ENCODE measurements around the gene ANKRD10.

Gene ANKRD10

DNA sequence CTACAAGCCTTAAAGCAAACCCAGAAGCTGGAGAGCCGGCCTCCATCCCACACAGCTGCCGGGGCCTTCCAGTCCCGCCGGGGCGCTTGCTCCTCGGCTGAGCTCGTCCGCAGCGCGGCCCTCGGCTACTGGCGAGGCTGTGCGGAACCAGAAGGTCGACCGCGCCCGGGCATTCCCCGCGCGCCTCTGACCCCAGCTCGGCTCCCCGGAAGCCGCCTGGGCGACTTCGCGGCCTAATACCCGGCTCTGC is 863 bp downstream of the ANKRD10 start:
- Histone ChIP-seq H3K4me1 (ENCODE audit: control insufficient read depth, insufficient read depth, low read length) (peaks cover 37% of the 10 kb centered on the region), H3K27me3 (ENCODE audit: control insufficient read depth in 1 of 2, insufficient read depth in 2 of 2, low read length in 2 of 2) (no peaks in the 10 kb centered on the region), H3K36me3 (ENCODE audit: control insufficient read depth in 2 of 2, insufficient read depth in 2 of 2, low read length in 2 of 2) (peaks cover 0 to 6% of the 10 kb centered on the region in 2 donors), H3K9me3 (ENCODE audit: control insufficient read depth in 2 of 2, low read length in 2 of 2) (no peaks in the 10 kb centered on the region), H3K9ac (ENCODE audit: low read length in 2 of 2) (peak overlapping the region; percentile 42 to 91), H3K27ac (ENCODE audit: low read length) (peak overlapping the region; percentile 98), H3K4me3 (ENCODE audit: low read length in 2 of 2) (peak overlapping the region; percentile 80 to 96)

- peaks cover 0 to 6% of the 10 kb centered on the region in 2 donors for H3K36me3 ChIP-seq (ENCODE audit: control insufficient read depth in 2 of 2, insufficient read depth in 2 of 2, low read length in 2 of 2)
- peaks cover 37% of the 10 kb centered on the region for H3K4me1 ChIP-seq (ENCODE audit: control insufficient read depth, insufficient read depth, low read length)
Observed at GRCh38 chr13:110913322-110914080, 1.4 kb downstream of the ANKRD10 start.

DNA sequence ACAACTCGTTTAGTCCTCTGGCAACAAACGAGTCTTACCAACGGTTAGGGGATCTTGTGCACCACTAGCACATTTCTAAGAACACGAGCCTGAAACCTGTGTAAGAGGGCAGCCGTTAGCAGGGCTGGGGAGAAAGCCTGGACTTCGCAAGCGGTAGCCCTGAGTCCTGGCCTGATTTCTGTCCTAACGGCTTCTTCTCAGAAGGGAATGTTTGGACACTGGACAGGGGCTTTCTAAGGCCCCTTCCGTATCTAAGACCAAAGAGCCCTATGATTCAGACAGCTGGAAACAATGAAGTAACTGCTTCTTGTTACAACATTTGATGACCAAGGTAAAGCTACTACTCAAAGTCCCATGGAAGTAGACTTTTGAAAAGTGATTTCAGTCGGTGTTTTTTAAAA is 2.2 kb downstream of the ANKRD10 start:
- no peaks in the 10 kb centered on the region for H3K27me3 ChIP-seq (ENCODE audit: control insufficient read depth in 1 of 2, insufficient read depth in 2 of 2, low read length in 2 of 2)
- H3K4me3 ChIP-seq (ENCODE audit: low read length in 2 of 2), result peak overlapping the region; percentile 80 to 96
- peak overlapping the region; percentile 42 to 91 for H3K9ac ChIP-seq (ENCODE audit: low read length in 2 of 2)
- no peaks in the 10 kb centered on the region for H3K9me3 ChIP-seq (ENCODE audit: control insufficient read depth in 2 of 2, low read length in 2 of 2)
- H3K36me3 ChIP-seq (ENCODE audit: control insufficient read depth in 2 of 2, insufficient read depth in 2 of 2, low read length in 2 of 2), result peaks cover 0 to 6% of the 10 kb centered on the region in 2 donors
- peak overlapping the region; percentile 98 for H3K27ac ChIP-seq (ENCODE audit: low read length)
- peaks cover 41% of the 10 kb centered on the region for H3K4me1 ChIP-seq (ENCODE audit: control insufficient read depth, insufficient read depth, low read length)

More at GRCh38 chr13:110913322-110914080, 1.4 kb downstream of the ANKRD10 start:
- H3K27me3 ChIP-seq (ENCODE audit: control insufficient read depth in 1 of 2, insufficient read depth in 2 of 2, low read length in 2 of 2), result no peaks in the 10 kb centered on the region
- H3K27ac ChIP-seq (ENCODE audit: low read length), result peak overlapping the region; percentile 98
- peak overlapping the region; percentile 80 to 96 for H3K4me3 ChIP-seq (ENCODE audit: low read length in 2 of 2)
- H3K9me3 ChIP-seq (ENCODE audit: control insufficient read depth in 2 of 2, low read length in 2 of 2), result no peaks in the 10 kb centered on the region
- H3K9ac ChIP-seq (ENCODE audit: low read length in 2 of 2), result peak overlapping the region; percentile 42 to 91

GRCh38 chr13:110911880-110912279 is 3.0 kb downstream of the ANKRD10 start:
- peak overlapping the region; percentile 98 for H3K27ac ChIP-seq (ENCODE audit: low read length)
- no peaks in the 10 kb centered on the region for H3K9me3 ChIP-seq (ENCODE audit: control insufficient read depth in 2 of 2, low read length in 2 of 2)
- no peaks in the 10 kb centered on the region for H3K27me3 ChIP-seq (ENCODE audit: control insufficient read depth in 1 of 2, insufficient read depth in 2 of 2, low read length in 2 of 2)
- H3K36me3 ChIP-seq (ENCODE audit: control insufficient read depth in 2 of 2, insufficient read depth in 2 of 2, low read length in 2 of 2), result peaks cover 0 to 6% of the 10 kb centered on the region in 2 donors
- peak overlapping the region; percentile 80 to 96 for H3K4me3 ChIP-seq (ENCODE audit: low read length in 2 of 2)
- H3K9ac ChIP-seq (ENCODE audit: low read length in 2 of 2), result peak overlapping the region; percentile 37 to 91
- H3K4me1 ChIP-seq (ENCODE audit: control insufficient read depth, insufficient read depth, low read length), result peaks cover 44% of the 10 kb centered on the region

DNA sequence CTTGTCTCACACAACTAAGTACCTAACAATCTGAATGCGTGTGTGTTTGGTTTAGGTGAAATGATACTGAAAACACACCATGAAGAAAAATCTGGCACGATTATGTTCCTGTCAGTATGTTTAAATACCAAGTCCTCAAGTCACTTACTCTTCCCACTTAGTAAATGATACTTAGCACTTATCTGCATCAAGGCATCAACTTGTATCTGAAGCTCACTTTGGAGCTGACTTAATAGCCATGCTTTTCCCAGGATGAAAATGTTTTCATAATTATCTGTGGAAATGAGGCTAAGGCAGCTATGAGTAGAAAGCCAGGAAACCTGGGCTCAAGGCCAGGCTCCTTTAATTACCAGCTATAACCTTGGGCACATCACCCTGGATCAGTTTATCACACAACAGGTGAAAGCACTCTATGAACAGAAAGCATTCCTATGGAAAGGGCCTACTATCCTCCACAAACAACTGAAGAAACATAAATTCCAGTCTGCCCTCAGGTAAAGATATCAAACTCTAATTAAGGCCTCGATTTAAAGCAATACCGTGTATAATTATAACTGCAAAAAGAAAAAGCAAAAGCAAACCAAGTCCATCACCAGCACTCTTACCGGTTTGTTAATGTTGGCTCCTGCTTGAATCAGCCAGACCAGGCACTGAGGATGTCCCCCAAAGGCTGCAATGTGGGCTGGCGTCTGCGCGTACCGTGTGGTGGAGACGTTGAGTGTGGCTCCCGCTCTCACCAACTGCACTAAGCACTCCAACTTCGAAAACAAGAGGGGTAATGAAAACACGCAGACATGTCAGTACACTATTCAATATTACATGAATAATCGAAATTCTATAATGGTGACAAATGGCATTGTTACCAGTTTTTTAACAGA is 4.6 kb downstream of the ANKRD10 start:
- no peaks in the 10 kb centered on the region for H3K27me3 ChIP-seq (ENCODE audit: control insufficient read depth in 1 of 2, insufficient read depth in 2 of 2, low read length in 2 of 2)
- H3K4me1 ChIP-seq (ENCODE audit: control insufficient read depth, insufficient read depth, low read length), result peaks cover 46% of the 10 kb centered on the region
- peaks cover 0 to 9% of the 10 kb centered on the region in 2 donors for H3K36me3 ChIP-seq (ENCODE audit: control insufficient read depth in 2 of 2, insufficient read depth in 2 of 2, low read length in 2 of 2)
- no peak overlapping the region for H3K9ac ChIP-seq (ENCODE audit: low read length in 2 of 2)
- no peak overlapping the region for H3K27ac ChIP-seq (ENCODE audit: low read length)
- no peaks in the 10 kb centered on the region for H3K9me3 ChIP-seq (ENCODE audit: control insufficient read depth in 2 of 2, low read length in 2 of 2)
- H3K4me3 ChIP-seq (ENCODE audit: low read length in 2 of 2), result no peak overlapping the region

- no peaks in the 10 kb centered on the region for H3K9me3 ChIP-seq (ENCODE audit: control insufficient read depth in 2 of 2, low read length in 2 of 2)
- no peak overlapping the region for H3K27ac ChIP-seq (ENCODE audit: low read length)
- H3K36me3 ChIP-seq (ENCODE audit: control insufficient read depth in 2 of 2, insufficient read depth in 2 of 2, low read length in 2 of 2), result peaks cover 0 to 15% of the 10 kb centered on the region in 2 donors
- H3K4me3 ChIP-seq (ENCODE audit: low read length in 2 of 2), result no peak overlapping the region
- no peak overlapping the region for H3K9ac ChIP-seq (ENCODE audit: low read length in 2 of 2)
- peaks cover 40% of the 10 kb centered on the region for H3K4me1 ChIP-seq (ENCODE audit: control insufficient read depth, insufficient read depth, low read length)
- H3K27me3 ChIP-seq (ENCODE audit: control insufficient read depth in 1 of 2, insufficient read depth in 2 of 2, low read length in 2 of 2), result no peaks in the 10 kb centered on the region
Observed at GRCh38 chr13:110907951-110908898, 6.6 kb downstream of the ANKRD10 start.

DNA sequence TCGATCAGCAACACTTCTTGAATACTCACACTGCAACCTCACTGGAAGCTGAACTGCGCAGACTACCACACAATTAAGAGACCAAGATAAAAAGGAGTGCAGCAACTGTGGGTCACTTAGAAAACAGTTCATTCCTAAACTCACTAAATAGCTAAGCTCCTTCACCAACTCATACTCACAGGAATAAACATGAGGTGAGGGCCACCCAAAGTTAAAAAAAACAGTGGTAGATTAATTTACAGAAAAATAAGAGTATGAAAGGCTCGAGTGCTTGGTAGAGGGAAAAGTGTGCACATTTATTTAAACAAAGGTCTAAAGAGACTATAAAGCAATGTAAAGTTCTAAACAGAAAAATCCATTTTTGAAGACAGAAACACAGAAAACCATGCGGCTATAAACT is 7.6 kb downstream of the ANKRD10 start:
- Histone ChIP-seq H3K4me3 (ENCODE audit: low read length in 2 of 2) (no peak overlapping the region), H3K36me3 (ENCODE audit: control insufficient read depth in 2 of 2, insufficient read depth in 2 of 2, low read length in 2 of 2) (peaks cover 0 to 15% of the 10 kb centered on the region in 2 donors), H3K4me1 (ENCODE audit: control insufficient read depth, insufficient read depth, low read length) (peaks cover 30% of the 10 kb centered on the region), H3K27ac (ENCODE audit: low read length) (no peak overlapping the region), H3K9me3 (ENCODE audit: control insufficient read depth in 2 of 2, low read length in 2 of 2) (no peaks in the 10 kb centered on the region), H3K9ac (ENCODE audit: low read length in 2 of 2) (no peak overlapping the region), H3K27me3 (ENCODE audit: control insufficient read depth in 1 of 2, insufficient read depth in 2 of 2, low read length in 2 of 2) (no peaks in the 10 kb centered on the region)

DNA sequence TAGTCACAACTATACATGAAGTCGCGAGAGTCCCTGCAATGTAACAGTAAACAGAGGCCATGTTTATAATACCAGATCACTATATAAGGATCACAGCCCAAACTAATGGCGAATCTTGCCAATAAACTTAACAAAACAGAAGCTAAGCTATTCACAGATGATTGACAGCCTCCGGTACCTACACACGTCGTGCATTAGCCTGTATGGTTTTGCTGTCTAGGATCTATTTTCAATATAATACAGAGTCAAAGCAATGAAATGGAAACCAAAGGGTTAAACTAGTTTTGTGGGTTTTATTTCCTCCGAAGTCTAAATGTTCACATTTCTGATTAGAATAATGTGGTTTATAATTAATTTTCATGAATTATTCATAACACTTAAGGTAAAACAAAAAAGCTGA is 10.1 kb downstream of the ANKRD10 start:
- Histone ChIP-seq H3K4me1 (ENCODE audit: control insufficient read depth, insufficient read depth, low read length) (peaks cover 18% of the 10 kb centered on the region), H3K36me3 (ENCODE audit: control insufficient read depth in 2 of 2, insufficient read depth in 2 of 2, low read length in 2 of 2) (peaks cover 0 to 9% of the 10 kb centered on the region in 2 donors), H3K27me3 (ENCODE audit: control insufficient read depth in 1 of 2, insufficient read depth in 2 of 2, low read length in 2 of 2) (no peaks in the 10 kb centered on the region), H3K4me3 (ENCODE audit: low read length in 2 of 2) (no peak overlapping the region), H3K27ac (ENCODE audit: low read length) (no peak overlapping the region), H3K9ac (ENCODE audit: low read length in 2 of 2) (no peak overlapping the region), H3K9me3 (ENCODE audit: control insufficient read depth in 2 of 2, low read length in 2 of 2) (no peaks in the 10 kb centered on the region)

GRCh38 chr13:110902370-110902769 is 12.5 kb downstream of the ANKRD10 start:
- H3K9me3 ChIP-seq (ENCODE audit: control insufficient read depth in 2 of 2, low read length in 2 of 2), result no peaks in the 10 kb centered on the region
- H3K27me3 ChIP-seq (ENCODE audit: control insufficient read depth in 1 of 2, insufficient read depth in 2 of 2, low read length in 2 of 2), result no peaks in the 10 kb centered on the region
- H3K27ac ChIP-seq (ENCODE audit: low read length), result no peak overlapping the region
- no peak overlapping the region for H3K4me3 ChIP-seq (ENCODE audit: low read length in 2 of 2)
- H3K36me3 ChIP-seq (ENCODE audit: control insufficient read depth in 2 of 2, insufficient read depth in 2 of 2, low read length in 2 of 2), result peaks cover 0 to 9% of the 10 kb centered on the region in 2 donors
- H3K4me1 ChIP-seq (ENCODE audit: control insufficient read depth, insufficient read depth, low read length), result peaks cover 6% of the 10 kb centered on the region
- H3K9ac ChIP-seq (ENCODE audit: low read length in 2 of 2), result no peak overlapping the region

GRCh38 chr13:110897521-110897920 is 17.3 kb downstream of the ANKRD10 start:
- Histone ChIP-seq H3K4me1 (ENCODE audit: control insufficient read depth, insufficient read depth, low read length) (no peaks in the 10 kb centered on the region), H3K27me3 (ENCODE audit: control insufficient read depth in 1 of 2, insufficient read depth in 2 of 2, low read length in 2 of 2) (no peaks in the 10 kb centered on the region), H3K27ac (ENCODE audit: low read length) (no peak overlapping the region), H3K4me3 (ENCODE audit: low read length in 2 of 2) (no peak overlapping the region), H3K36me3 (ENCODE audit: control insufficient read depth in 2 of 2, insufficient read depth in 2 of 2, low read length in 2 of 2) (peaks cover 8 to 16% of the 10 kb centered on the region in 2 donors), H3K9ac (ENCODE audit: low read length in 2 of 2) (no peak overlapping the region), H3K9me3 (ENCODE audit: control insufficient read depth in 2 of 2, low read length in 2 of 2) (no peaks in the 10 kb centered on the region)

All from stomach smooth muscle (tissue), 2 donors.